HepG2 (cell line): ENCODE results near the gene ASCC3. TPM values are rescaled to one million over a fixed set of nuclear protein-coding genes. Genes with fewer than 3 reads are reported as not detected.

Experiments
- ATAC-seq: fragments of 200-7000 bp; cut with Tn5 transposase; 3 replicates; pipeline ENCODE4 v1.9.1; 2020; ENCODE audit warnings: mild to moderate bottlenecking, moderate library complexity
- BruUV-seq: library from RNA; stranded (reverse); fragments of 400-500 nt; replicated peaks from 2 replicates; lab custom pipeline; 2021; lab: Mats Ljungman, UMichigan
- CTCF ChIA-PET: fragments of 300-600 bp; formaldehyde crosslinking; extraction: SDS; loops from one replicate; lab custom pipeline; 2021; ENCODE audit warnings: low total read pairs, inconsistent platforms, low intra/inter-chr PET ratio; lab: Yijun Ruan, JAX
- POLR2A ChIA-PET: fragments of 350-600 bp; sonication (Branson Sonifier 250); formaldehyde crosslinking; loops from one replicate; lab custom pipeline; 2020; ENCODE audit warnings: antibody characterized with exemption, inconsistent platforms; lab: Yijun Ruan, JAX
- DNase-seq: peaks from one replicate; pipeline ENCODE4 v3.0.0-alpha.2; 2015; ENCODE audit warnings: low spot score
- FAIRE-seq: peaks from 3 replicates; lab custom pipeline; 2011; peaks lifted over from hg19 to GRCh38; lab: Jason Lieb, UNC
- H2AFZ ChIP-seq: one replicate; pipeline ENCODE4 v1.6.1; 2011; ENCODE audit warnings: low read length, inconsistent platforms
- H3K27ac ChIP-seq: fragments of 300-600 bp; 3 replicates; pipeline ENCODE4 v1.8.0; 2011; ENCODE audit warnings: mixed run types, mild to moderate bottlenecking, mixed read lengths, low read length, inconsistent platforms; ENCODE audit not compliant: insufficient read depth; ENCODE audit errors: extremely low read length
- H3K27me3 ChIP-seq, 2 experiments: fragments of 200-600 bp in 1 of 2; 2 replicates in 1 of 2; 3 replicates in 1 of 2; pipeline versions ENCODE4 v1.6.0 to v1.8.0; 2011; ENCODE audit warnings: low read length in 2 of 2, mild to moderate bottlenecking in 2 of 2, moderate library complexity in 2 of 2, inconsistent platforms in 1 of 2; ENCODE audit not compliant: insufficient read depth in 2 of 2, control insufficient read depth in 1 of 2
- H3K36me3 ChIP-seq, 2 experiments: fragments of 200-600 bp in 1 of 2; replicated peaks in 1 of 2; 2 replicates in 1 of 2; 3 replicates in 1 of 2; pipeline versions ENCODE4 v1.5.1 to v1.8.0; 2011; ENCODE audit warnings: low read length in 2 of 2, inconsistent platforms in 1 of 2; ENCODE audit not compliant: insufficient read depth in 2 of 2, control insufficient read depth in 1 of 2
- H3K4me1 ChIP-seq: 2 replicates; pipeline ENCODE4 v1.5.1; 2012; ENCODE audit warnings: low read length, inconsistent platforms; ENCODE audit not compliant: insufficient read depth
- H3K4me2 ChIP-seq: 2 replicates; pipeline ENCODE4 v1.6.0; 2011; ENCODE audit warnings: low read depth, low read length, inconsistent platforms
- H3K4me3 ChIP-seq, 3 experiments: fragments of 200-600 bp in 1 of 3; sonication (generic), shearing (Covaris generic) in 1 of 3; replicated peaks in 1 of 3; 2 replicates each; pipeline ENCODE4 v1.5.1; 2011 to 2016; ENCODE audit warnings: low read length in 3 of 3, inconsistent platforms in 2 of 3, low read depth in 2 of 3, mild to moderate bottlenecking in 2 of 3, control low read depth in 1 of 3, mixed read lengths in 1 of 3; ENCODE audit not compliant: insufficient read depth in 1 of 3
- H3K79me2 ChIP-seq: one replicate; pipeline ENCODE4 v1.6.1; 2011; ENCODE audit warnings: low read length, inconsistent platforms; ENCODE audit not compliant: insufficient read depth
- H3K9ac ChIP-seq: 2 replicates; pipeline ENCODE4 v1.6.0; 2011; ENCODE audit warnings: mild to moderate bottlenecking, low read depth, low read length, inconsistent platforms; ENCODE audit not compliant: insufficient read depth
- H3K9me3 ChIP-seq: 2 replicates; pipeline ENCODE4 v1.5.1; 2012; ENCODE audit warnings: mild to moderate bottlenecking, low read length
- H4K20me1 ChIP-seq: 2 replicates; pipeline ENCODE4 v1.6.0; 2011; ENCODE audit warnings: inconsistent platforms, mild to moderate bottlenecking, low read length, moderate library complexity; ENCODE audit not compliant: insufficient read depth
- ELF4 ChIP-seq: sonication (generic); formaldehyde crosslinking; IDR thresholded peaks from 2 replicates; pipeline ENCODE4 v1.5.0; 2020; ENCODE audit warnings: missing genetic modification reagents, mild to moderate bottlenecking, moderate library complexity, borderline replicate concordance
- TAF1 ChIP-seq: sonication (generic); formaldehyde crosslinking; IDR thresholded peaks from 2 replicates; pipeline ENCODE4 v1.4.0; 2020; ENCODE audit warnings: missing genetic modification reagents
- ZNF224 ChIP-seq: sonication (generic); formaldehyde crosslinking; IDR thresholded peaks from 2 replicates; pipeline ENCODE4 v1.5.0; 2020; ENCODE audit warnings: mild to moderate bottlenecking, missing genetic modification reagents
- WGBS: methylation state at CpG from one replicate; pipeline ENCODE4 v1.1.6; 2017; ENCODE audit warnings: low lambda C conversion rate; 5-methylcytosine and 5-hydroxymethylcytosine counted together
- in situ Hi-C: cut with HindIII; loops from 2 replicates; pipeline ENCODE4 v1.10.0; 2017; ENCODE audit warnings: low pct_unique_long_range_greater_than_20kb; ENCODE audit not compliant: extremely low pct_ligation_motif_present
- intact Hi-C: fragments of 100-400 bp; cut with micrococcal nuclease; formaldehyde crosslinking; loops from one replicate; pipeline ENCODE4 v1.10.0; 2022; ENCODE audit not compliant: unreplicated experiment
- polyA plus RNA-seq, 8 experiments: library from polyadenylated mRNA; depleted of rRNA in 3 of 8; stranded (reverse) in 7 of 8; unstranded in 1 of 8; fragments of >200 nt; fragmentation: Illumina TruSeq in 4 of 8; extraction: Trizol in 4 of 8; gene quantifications; 2 replicates each; pipeline versions ENCODE4 v1.2.1 to v1.2.3, GENCODE V29; 2011 to 2016; ENCODE audit warnings: low read depth in 4 of 8, missing spikeins in 1 of 8, mixed read lengths in 1 of 8; ENCODE audit not compliant: insufficient read depth in 1 of 8
- total RNA-seq, 5 experiments: library from RNA; depleted of rRNA; stranded (reverse); fragments of >200 nt; fragmentation: Illumina TruSeq; extraction: Trizol; gene quantifications; 2 replicates each; pipeline ENCODE4 v1.2.3, GENCODE V29; 2016; ENCODE audit warnings: low read depth in 1 of 5
- TF ChIP-seq, protein P1 (sequence below): sonication (generic); formaldehyde crosslinking; IDR thresholded peaks from 2 replicates; pipeline ENCODE4 v1.4.0; 2020; ENCODE audit warnings: missing genetic modification reagents
- TF ChIP-seq, protein P2 (sequence below): sonication (generic); formaldehyde crosslinking; IDR thresholded peaks from 2 replicates; pipeline ENCODE4 v1.4.0; 2020; ENCODE audit warnings: low read depth, missing genetic modification reagents

The ASCC3 gene
- total and polyA plus RNA-seq, 2 of the 13 experiments (the other 11 are each of a cell fraction or from before 2014, with no cell fraction given): 23.1 to 55.7 TPM

DNA sequence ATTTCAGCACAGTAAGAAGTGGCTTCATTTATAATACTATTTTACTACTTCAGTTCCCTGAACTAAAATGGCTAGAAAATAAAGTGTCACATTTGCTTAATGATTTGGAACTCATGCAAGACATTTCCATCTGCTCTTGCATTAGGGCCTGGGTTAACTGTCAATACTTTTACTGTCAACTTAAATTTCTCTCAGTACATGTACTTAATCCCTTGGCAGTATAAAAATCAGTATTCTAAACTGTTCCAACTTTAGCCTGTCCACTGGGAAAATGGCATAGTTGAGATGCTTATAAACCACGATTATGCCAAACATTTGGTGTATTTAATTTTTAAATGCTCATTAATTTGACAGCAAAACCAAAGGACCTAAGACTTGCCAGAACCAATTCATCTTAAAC is 154.5 kb downstream of the ASCC3 start:
- Histone ChIP-seq H2AFZ (no peak overlapping the region), H3K9ac (no peak overlapping the region), H3K9me3 (no peaks in the 10 kb centered on the region), H3K4me1 (no peaks in the 10 kb centered on the region), H3K36me3 (0 out of 5 replicates have a peak, but pooled peaks cover 0 to 2% of the 10 kb centered on the region in 2 experiments), H3K79me2 (no peaks in the 10 kb centered on the region), H3K4me2 (no peak overlapping the region), H3K27me3 (no peaks in the 10 kb centered on the region; a peak in 1 of 5 replicates), H4K20me1 (no peaks in the 10 kb centered on the region), H3K27ac (no peak overlapping the region), H3K4me3 (no peak overlapping the region)
- ChIA-PET POLR2A (no interaction called here), CTCF (no interaction called here)
- TF ChIP-seq TAF1: no peak
- TF ChIP-seq, protein P1, sequence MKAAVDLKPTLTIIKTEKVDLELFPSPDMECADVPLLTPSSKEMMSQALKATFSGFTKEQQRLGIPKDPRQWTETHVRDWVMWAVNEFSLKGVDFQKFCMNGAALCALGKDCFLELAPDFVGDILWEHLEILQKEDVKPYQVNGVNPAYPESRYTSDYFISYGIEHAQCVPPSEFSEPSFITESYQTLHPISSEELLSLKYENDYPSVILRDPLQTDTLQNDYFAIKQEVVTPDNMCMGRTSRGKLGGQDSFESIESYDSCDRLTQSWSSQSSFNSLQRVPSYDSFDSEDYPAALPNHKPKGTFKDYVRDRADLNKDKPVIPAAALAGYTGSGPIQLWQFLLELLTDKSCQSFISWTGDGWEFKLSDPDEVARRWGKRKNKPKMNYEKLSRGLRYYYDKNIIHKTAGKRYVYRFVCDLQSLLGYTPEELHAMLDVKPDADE (CRISPR knock-in tag): no peak
- no peak for TF ChIP-seq ELF4 (CRISPR knock-in tag)
- TF ChIP-seq, protein P2, sequence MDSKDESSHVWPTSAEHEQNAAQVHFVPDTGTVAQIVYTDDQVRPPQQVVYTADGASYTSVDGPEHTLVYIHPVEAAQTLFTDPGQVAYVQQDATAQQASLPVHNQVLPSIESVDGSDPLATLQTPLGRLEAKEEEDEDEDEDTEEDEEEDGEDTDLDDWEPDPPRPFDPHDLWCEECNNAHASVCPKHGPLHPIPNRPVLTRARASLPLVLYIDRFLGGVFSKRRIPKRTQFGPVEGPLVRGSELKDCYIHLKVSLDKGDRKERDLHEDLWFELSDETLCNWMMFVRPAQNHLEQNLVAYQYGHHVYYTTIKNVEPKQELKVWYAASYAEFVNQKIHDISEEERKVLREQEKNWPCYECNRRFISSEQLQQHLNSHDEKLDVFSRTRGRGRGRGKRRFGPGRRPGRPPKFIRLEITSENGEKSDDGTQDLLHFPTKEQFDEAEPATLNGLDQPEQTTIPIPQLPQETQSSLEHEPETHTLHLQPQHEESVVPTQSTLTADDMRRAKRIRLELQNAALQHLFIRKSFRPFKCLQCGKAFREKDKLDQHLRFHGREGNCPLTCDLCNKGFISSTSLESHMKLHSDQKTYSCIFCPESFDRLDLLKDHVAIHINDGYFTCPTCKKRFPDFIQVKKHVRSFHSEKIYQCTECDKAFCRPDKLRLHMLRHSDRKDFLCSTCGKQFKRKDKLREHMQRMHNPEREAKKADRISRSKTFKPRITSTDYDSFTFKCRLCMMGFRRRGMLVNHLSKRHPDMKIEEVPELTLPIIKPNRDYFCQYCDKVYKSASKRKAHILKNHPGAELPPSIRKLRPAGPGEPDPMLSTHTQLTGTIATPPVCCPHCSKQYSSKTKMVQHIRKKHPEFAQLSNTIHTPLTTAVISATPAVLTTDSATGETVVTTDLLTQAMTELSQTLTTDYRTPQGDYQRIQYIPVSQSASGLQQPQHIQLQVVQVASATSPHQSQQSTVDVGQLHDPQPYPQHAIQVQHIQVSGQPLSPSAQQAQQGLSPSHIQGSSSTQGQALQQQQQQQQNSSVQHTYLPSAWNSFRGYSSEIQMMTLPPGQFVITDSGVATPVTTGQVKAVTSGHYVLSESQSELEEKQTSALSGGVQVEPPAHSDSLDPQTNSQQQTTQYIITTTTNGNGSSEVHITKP (CRISPR knock-in tag): no peak
- TF ChIP-seq ZNF224 (CRISPR knock-in tag): no peak
- in situ Hi-C loops (no loop called here), intact Hi-C loops (no loop called here)
- 96% methylated on average over 1 of the region's 1 CpG for WGBS
- ATAC-seq (no peak), DNase-seq (no peak), FAIRE-seq (no peak)
- no TSS peak for BruUV-seq
